Measurements from ENCODE around the gene MORF4L1. TPM values are rescaled to one million over a fixed set of nuclear protein-coding genes. Genes with fewer than 3 reads are reported as not detected.
A peak's percentile ranks its signal among the peaks of the same experiment; 100 is the strongest.

MORF4L1 gene
- total and polyA plus RNA-seq, 4 donors, result 124 to 433 (median 267) TPM

DNA sequence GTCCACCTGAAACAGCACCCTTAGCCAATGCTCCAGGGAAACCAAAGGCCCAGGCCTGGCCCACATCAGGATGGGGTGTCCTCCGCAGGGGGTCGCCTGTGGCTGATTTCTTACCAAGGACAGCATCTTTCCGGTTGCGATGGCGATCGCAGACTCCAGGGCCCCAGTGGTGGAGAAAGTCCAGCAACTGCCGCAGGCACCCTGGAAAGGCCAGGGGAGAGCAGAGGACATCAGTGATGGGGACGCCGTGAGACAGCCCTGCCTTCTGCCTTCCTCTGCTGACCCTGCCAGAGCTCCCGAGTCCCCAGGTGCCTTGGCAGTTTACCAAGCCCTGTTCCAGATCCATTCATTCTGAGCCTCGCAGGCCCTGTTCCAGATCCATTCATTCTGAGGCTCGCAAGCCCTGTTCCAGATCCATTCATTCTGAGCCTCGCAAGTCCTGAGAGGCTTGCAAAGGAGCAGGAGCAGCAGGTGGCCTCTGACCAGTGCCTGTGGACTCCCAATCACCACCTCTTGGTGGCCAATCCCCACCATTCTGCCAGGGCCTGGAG, 59.6 kb downstream of the MORF4L1 start:
- Histone ChIP-seq H3K27me3 (ENCODE audit: control insufficient read depth in 3 of 3, insufficient read depth in 3 of 3, low read length in 2 of 3) (no peaks in the 10 kb centered on the region), H3K4me3 (no peak overlapping the region), H3K9me3 (ENCODE audit: control insufficient read depth in 4 of 4, insufficient read depth in 3 of 4, low read length in 3 of 4) (peaks cover 0 to 2% (median 0%) of the 10 kb centered on the region in 4 donors), H3K4me1 (ENCODE audit: control insufficient read depth in 5 of 5, insufficient read depth in 5 of 5, low read length in 5 of 5) (peaks cover 0 to 25% (median 0%) of the 10 kb centered on the region in 5 donors), H3K9ac (ENCODE audit: insufficient read depth in 1 of 2, low read length in 2 of 2) (no peak overlapping the region), H3K36me3 (ENCODE audit: control insufficient read depth in 4 of 4, insufficient read depth in 4 of 4, low read length in 4 of 4) (peaks cover 0 to 52% (median 2%) of the 10 kb centered on the region in 4 donors), H3K27ac (ENCODE audit: low read depth in 1 of 2, low read length in 1 of 2) (no peak overlapping the region)
- ATAC-seq (ENCODE audit: insufficient read depth, low FRiP score), result no peak
- DNase-seq, result no peak
- TF ChIP-seq, protein P1, sequence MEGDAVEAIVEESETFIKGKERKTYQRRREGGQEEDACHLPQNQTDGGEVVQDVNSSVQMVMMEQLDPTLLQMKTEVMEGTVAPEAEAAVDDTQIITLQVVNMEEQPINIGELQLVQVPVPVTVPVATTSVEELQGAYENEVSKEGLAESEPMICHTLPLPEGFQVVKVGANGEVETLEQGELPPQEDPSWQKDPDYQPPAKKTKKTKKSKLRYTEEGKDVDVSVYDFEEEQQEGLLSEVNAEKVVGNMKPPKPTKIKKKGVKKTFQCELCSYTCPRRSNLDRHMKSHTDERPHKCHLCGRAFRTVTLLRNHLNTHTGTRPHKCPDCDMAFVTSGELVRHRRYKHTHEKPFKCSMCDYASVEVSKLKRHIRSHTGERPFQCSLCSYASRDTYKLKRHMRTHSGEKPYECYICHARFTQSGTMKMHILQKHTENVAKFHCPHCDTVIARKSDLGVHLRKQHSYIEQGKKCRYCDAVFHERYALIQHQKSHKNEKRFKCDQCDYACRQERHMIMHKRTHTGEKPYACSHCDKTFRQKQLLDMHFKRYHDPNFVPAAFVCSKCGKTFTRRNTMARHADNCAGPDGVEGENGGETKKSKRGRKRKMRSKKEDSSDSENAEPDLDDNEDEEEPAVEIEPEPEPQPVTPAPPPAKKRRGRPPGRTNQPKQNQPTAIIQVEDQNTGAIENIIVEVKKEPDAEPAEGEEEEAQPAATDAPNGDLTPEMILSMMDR (IDR thresholded peaks at IDR 0.05; ENCODE audit: control extremely low read depth, extremely low read depth), result no peak
- WGBS, 2 donors, result 88 to 95% methylated on average over 13 of the region's 13 CpGs

DNA sequence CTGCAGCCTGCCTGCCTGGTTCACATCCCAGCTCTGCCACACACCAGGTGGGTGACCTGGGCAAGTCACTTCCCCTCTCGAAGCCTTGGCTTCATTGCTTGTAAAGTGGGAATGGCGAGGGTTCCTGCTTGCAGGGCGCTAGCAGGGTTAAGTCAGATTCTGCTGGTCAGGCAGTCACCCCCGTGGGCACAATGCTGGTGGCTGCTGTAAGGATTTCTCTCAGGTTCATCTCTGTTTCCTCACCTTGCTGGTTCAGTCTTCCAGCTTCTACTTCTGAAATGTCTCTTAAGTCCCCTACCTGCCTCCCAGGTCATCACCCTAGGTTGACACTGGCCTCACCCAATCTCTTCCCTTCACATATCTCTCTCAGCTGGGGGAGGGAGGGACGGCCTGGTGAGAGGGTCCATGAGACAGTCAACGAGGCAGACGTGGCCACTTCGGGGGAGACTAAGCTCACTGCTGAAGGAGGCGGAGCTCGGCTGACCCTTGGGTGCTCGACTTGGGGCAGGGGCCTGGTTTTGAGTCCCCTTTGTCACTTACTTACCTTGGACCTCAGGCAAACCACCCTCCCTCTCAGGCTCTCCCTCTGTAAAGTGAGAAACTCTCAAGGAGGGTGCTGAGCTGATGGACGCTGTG, 60.6 kb downstream of the MORF4L1 start:
- DNase-seq (no peak), ATAC-seq (ENCODE audit: insufficient read depth, low FRiP score) (no peak)
- WGBS, 2 donors, result 85 to 86% methylated on average over 12 of the region's 12 CpGs
- H3K36me3 ChIP-seq (ENCODE audit: control insufficient read depth in 4 of 4, insufficient read depth in 4 of 4, low read length in 4 of 4), result peaks cover 0 to 44% (median 0%) of the 10 kb centered on the region in 4 donors
- H3K4me3 ChIP-seq, result no peak overlapping the region
- TF ChIP-seq, protein P1 (IDR thresholded peaks at IDR 0.05; ENCODE audit: control extremely low read depth, extremely low read depth), result no peak
- H3K27me3 ChIP-seq (ENCODE audit: control insufficient read depth in 3 of 3, insufficient read depth in 3 of 3, low read length in 2 of 3), result no peaks in the 10 kb centered on the region
- no peak overlapping the region for H3K9ac ChIP-seq (ENCODE audit: insufficient read depth in 1 of 2, low read length in 2 of 2)
- H3K27ac ChIP-seq (ENCODE audit: low read depth in 1 of 2, low read length in 1 of 2), result no peak overlapping the region
- H3K9me3 ChIP-seq (ENCODE audit: control insufficient read depth in 4 of 4, insufficient read depth in 3 of 4, low read length in 3 of 4), result no peaks in the 10 kb centered on the region
- peaks cover 0 to 25% (median 0%) of the 10 kb centered on the region in 5 donors for H3K4me1 ChIP-seq (ENCODE audit: control insufficient read depth in 5 of 5, insufficient read depth in 5 of 5, low read length in 5 of 5)

DNA sequence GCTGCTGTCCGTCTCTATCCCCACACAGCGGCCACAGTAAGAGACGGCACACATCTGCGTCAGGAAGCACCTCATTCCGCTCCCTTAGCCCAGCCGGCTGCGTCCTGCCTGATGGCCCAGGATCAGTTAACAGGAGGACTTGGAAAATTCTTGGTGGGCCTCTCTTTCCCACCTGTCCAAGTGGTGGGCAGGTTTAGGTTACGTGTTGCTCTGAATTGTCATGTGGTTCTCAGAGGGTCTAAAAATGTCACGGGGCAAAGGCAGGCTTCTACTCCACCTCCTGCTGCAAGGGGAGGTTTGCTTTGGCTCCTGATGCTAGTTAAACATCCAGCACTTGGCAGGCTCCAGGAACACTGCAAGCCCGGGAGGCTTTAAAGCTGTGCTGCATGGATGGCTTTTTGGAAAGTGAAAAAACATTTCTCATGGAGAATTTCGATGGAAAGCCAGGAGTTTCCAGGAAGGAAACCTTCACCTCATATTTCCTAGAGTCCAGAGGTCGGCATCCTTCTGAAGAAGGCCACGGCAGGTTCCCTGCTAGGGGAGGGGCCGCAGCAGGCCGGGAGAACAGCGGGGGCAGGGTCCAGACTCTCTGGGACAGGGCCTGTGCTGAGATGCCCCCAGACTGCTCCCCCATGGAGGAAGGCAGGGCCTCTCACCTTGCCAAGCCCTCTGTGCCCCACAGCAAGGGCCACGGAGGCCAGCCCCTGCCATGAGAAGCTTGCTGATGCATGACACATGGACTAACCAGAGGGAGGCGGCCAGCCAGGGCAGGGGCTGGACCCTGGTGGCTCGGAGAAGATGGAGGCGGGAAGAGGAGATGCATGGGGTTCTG, 61.3 kb downstream of the MORF4L1 start:
- Histone ChIP-seq H3K9ac (ENCODE audit: insufficient read depth in 1 of 2, low read length in 2 of 2) (no peak overlapping the region), H3K4me3 (no peak overlapping the region), H3K36me3 (ENCODE audit: control insufficient read depth in 4 of 4, insufficient read depth in 4 of 4, low read length in 4 of 4) (peaks cover 0 to 38% (median 0%) of the 10 kb centered on the region in 4 donors), H3K27ac (ENCODE audit: low read depth in 1 of 2, low read length in 1 of 2) (peak overlapping the region in 1 of 2 donors; percentile 13), H3K4me1 (ENCODE audit: control insufficient read depth in 5 of 5, insufficient read depth in 5 of 5, low read length in 5 of 5) (peaks cover 0 to 25% (median 0%) of the 10 kb centered on the region in 5 donors), H3K27me3 (ENCODE audit: control insufficient read depth in 3 of 3, insufficient read depth in 3 of 3, low read length in 2 of 3) (no peaks in the 10 kb centered on the region), H3K9me3 (ENCODE audit: control insufficient read depth in 4 of 4, insufficient read depth in 3 of 4, low read length in 3 of 4) (no peaks in the 10 kb centered on the region)
- peak; percentile 56 to 84 (median 74) for DNase-seq
- no peak for ATAC-seq (ENCODE audit: insufficient read depth, low FRiP score)
- TF ChIP-seq, protein P1 (IDR thresholded peaks at IDR 0.05; ENCODE audit: control extremely low read depth, extremely low read depth), result no peak
- WGBS, 2 donors, result 74 to 81% methylated on average over 20 of the region's 20 CpGs

All from lung (tissue), 12 donors.